SK-N-MC (cell line): ENCODE measurements around the gene RRP12.

Experiments used
- EZH2 ChIP-seq: fragments of 200-600 bp; sonication (generic); IDR thresholded peaks from one replicate; pipeline ENCODE4 v1.6.1; 2017; ENCODE audit warnings: antibody characterized with exemption
- FOXP2 ChIP-seq: optimal IDR thresholded peaks from 2 replicates; pipeline ENCODE3; 2011; ENCODE audit warnings: mild to moderate bottlenecking, moderate library complexity; ENCODE audit not compliant: insufficient read depth; ENCODE audit errors: extremely low read length, control extremely low read depth
- POLR2AphosphoS5 ChIP-seq: IDR thresholded peaks from 2 replicates; pipeline ENCODE4 v1.6.1; 2012; ENCODE audit warnings: mild to moderate bottlenecking, low read depth, low read length, borderline replicate concordance

DNA sequence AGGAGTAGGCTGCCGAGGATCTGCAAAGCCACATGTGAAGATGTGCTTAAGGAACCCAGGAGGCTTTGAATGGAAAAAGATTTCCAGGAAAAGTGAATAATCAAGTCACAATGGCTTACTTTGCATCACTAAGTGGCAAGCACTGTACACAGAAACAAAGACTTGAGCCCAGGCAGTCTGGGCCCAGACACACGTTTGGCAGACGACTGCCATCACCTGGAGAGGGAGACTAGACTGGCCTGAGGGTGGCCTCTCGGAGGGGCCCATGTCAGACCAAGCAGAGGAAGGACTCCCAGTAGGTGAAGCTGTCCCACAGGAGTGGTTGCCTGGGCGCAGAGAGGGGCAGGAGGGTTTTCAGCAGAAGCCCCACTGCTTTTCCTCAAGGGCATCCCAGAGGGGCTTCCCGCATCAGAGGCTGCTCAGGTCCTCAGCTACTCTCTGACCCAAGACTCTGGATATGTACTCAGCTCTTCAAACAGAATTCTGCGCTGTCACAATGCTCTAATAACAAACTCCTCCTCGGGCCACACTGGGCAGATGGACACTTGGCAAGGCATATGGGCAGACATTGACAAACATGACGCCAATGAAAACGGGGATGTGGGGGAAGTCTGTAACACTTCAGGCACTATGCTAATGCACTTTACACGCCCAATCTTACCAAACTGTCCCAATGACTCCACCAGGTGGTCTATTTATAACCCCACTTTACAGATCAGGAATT, 38.7 kb downstream of the RRP12 start:
- no peak for TF ChIP-seq EZH2
- TF ChIP-seq POLR2AphosphoS5: no peak
- TF ChIP-seq FOXP2: no peak
